AG10803 (cell line): ENCODE data around the gene RBM4.
A peak's percentile ranks its signal among the peaks of the same experiment; 100 is the strongest.

Source experiments
- DNase-seq: peaks from one replicate; pipeline ENCODE4 v3.0.0; 2010; ENCODE audit warnings: low read depth
- H3K4me3 ChIP-seq: 2 replicates; pipeline ENCODE4 v1.5.1; 2011; ENCODE audit warnings: mild to moderate bottlenecking, low read length, control low read depth
- CTCF ChIP-seq: conservative IDR thresholded peaks from 2 replicates; pipeline ENCODE4 v1.5.1; 2011; ENCODE audit warnings: mild to moderate bottlenecking, low read length, control low read depth, inconsistent platforms

RBM4 gene

GRCh38 chr11:66641834-66642233 lies 3.3 kb downstream of the RBM4 start:
- no peak for TF ChIP-seq CTCF
- peak; percentile 31 for DNase-seq
- H3K4me3 ChIP-seq = peak overlapping the region; percentile 98

GRCh38 chr11:66643745-66644437 lies 5.4 kb downstream of the RBM4 start:
- H3K4me3 ChIP-seq = no peak overlapping the region
- no peak for DNase-seq
- no peak for TF ChIP-seq CTCF

GRCh38 chr11:66646828-66647227 lies 8.3 kb downstream of the RBM4 start:
- H3K4me3 ChIP-seq = no peak overlapping the region
- DNase-seq = no peak
- TF ChIP-seq CTCF = no peak

- DNase-seq = no peak
- no peak for TF ChIP-seq CTCF
- no peak overlapping the region for H3K4me3 ChIP-seq
Measured at GRCh38 chr11:66649903-66650302, 11.4 kb downstream of the RBM4 start.

GRCh38 chr11:66651016-66651415 lies 12.5 kb downstream of the RBM4 start:
- H3K4me3 ChIP-seq = no peak overlapping the region
- DNase-seq = peak; percentile 12
- no peak for TF ChIP-seq CTCF

- H3K4me3 ChIP-seq = no peak overlapping the region
- TF ChIP-seq CTCF = no peak
- DNase-seq = no peak
Measured at GRCh38 chr11:66652651-66653050, 14.1 kb downstream of the RBM4 start.

GRCh38 chr11:66653123-66653522 lies 14.6 kb downstream of the RBM4 start:
- H3K4me3 ChIP-seq = no peak overlapping the region
- TF ChIP-seq CTCF = no peak
- DNase-seq = no peak
